ENCODE results near the gene RAB4B.
"Not testable (repeated sequence)": the region's sequence is repeated elsewhere in the genome, so short reads cannot be mapped to it uniquely, and the experiment has no call there.

RAB4B gene

DNA sequence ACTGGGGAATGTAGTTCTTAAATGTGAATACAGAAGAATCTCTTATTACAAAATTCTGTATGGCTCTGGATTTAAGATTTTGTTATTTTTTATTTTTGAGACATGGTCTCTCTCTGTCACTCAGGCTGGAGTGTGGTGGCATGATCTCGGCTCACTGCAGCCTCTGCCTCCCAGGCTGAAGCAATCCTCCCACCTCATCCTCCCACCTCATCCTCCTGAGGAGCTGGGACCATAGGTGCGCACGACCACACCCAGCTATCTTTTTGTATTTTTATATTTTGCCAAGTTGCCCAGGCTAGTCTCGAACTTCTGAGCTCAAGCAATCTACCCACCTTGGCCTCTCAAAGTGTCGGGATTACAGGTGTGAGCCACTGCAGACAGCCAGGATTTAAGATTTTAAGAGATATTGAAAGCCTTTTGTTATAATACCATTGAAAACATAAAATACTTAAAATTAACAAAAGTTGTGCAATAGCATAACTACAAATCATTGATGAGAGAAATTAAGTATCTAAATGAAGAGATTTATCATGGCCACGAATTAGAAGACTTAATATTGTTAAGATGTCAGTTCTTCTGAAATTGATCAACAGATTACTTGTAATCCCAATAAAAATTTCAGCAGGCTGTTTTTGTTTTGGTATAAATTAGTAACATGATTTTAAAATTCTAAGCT is 58.8 kb downstream of the RAB4B start:
- DNase-seq (ENCODE audit: low read depth, low spot score): no peak
- TF ChIP-seq, protein P1, sequence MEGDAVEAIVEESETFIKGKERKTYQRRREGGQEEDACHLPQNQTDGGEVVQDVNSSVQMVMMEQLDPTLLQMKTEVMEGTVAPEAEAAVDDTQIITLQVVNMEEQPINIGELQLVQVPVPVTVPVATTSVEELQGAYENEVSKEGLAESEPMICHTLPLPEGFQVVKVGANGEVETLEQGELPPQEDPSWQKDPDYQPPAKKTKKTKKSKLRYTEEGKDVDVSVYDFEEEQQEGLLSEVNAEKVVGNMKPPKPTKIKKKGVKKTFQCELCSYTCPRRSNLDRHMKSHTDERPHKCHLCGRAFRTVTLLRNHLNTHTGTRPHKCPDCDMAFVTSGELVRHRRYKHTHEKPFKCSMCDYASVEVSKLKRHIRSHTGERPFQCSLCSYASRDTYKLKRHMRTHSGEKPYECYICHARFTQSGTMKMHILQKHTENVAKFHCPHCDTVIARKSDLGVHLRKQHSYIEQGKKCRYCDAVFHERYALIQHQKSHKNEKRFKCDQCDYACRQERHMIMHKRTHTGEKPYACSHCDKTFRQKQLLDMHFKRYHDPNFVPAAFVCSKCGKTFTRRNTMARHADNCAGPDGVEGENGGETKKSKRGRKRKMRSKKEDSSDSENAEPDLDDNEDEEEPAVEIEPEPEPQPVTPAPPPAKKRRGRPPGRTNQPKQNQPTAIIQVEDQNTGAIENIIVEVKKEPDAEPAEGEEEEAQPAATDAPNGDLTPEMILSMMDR (IDR thresholded peaks at IDR 0.05; ENCODE audit: low read depth, low read length): no peak
- no peak overlapping the region for H3K4me3 ChIP-seq (ENCODE audit: low read depth, low read length)
- in situ Hi-C loops (cut with HindIII; ENCODE audit: low sequenced_read_pairs): no loop called here

DNA sequence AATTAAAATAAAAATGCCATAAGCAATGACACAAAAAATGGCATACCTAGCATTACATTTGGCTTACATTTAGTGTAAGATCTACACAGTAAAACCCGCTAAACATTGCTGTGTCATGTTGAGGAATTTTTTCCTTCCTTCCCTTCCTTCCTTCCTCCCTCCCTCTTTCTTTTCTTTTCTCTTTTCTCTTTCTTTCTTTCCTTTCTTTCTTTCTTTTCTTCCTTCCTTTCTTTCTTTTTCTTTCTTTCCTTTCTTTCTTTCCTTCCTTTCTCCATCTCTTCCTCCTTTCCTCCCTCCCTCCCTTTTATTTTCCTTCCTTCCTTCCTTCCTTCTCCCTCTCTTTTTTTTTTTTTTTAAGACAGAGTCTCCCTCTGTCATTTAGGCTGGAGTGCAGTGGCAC is 60.4 kb downstream of the RAB4B start:
- in situ Hi-C loops (cut with HindIII; ENCODE audit: low sequenced_read_pairs); H3K4me3 ChIP-seq (ENCODE audit: low read depth, low read length); DNase-seq (ENCODE audit: low read depth, low spot score): not testable (repeated sequence)

DNA sequence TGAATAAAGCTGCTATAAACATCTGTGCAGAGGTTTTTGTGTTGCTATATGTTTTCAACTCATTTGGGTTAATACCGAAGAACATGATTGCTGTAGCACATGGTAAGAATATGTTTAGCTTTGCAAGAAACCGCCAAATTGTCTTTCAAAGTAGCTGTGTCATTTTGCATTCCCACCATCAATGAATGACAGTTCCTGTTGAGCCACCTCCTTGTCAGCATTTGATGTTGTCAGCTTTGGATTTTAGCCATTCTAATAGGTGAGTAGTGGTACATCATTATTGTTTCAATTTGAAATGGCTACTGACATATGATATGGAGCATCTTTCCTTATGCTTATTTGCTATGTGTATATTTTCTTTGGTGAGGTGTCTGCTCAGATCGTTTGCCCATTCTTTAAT is 64.0 kb downstream of the RAB4B start:
- DNase-seq (ENCODE audit: low read depth, low spot score); in situ Hi-C loops (cut with HindIII; ENCODE audit: low sequenced_read_pairs); H3K4me3 ChIP-seq (ENCODE audit: low read depth, low read length): not testable (repeated sequence)

DNA sequence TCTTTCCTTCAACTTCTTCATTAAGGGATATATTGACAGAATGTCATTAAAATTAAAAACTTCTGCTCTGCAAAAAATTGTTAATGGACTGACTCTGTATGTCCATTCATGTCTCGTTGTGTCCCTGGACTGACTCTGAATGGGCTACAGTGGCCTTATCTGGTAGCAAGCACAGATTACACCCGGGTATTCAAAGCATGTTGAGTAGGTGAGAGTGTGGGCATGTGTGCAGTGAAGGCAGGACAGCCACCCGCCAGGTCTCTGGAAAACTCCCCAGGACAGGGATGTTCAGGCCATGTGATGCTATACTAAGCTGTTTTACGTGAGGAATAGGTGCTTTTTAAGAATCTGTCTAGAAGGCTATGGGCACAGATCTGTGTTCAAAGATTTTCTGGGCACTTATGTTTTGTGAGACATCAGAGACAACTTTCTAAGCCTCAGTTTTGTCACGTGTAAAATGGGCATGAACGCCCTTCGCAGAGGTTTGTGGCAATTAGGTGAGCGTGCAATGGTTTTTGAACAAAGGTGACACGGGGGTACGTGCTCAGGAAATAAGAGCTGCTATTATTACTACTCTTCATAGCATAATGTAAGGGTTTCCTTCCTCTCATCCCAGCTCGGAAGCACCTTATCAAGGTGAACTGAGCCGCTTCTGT is 65.1 kb downstream of the RAB4B start:
- in situ Hi-C loops (cut with HindIII; ENCODE audit: low sequenced_read_pairs): not testable (repeated sequence)

DNA sequence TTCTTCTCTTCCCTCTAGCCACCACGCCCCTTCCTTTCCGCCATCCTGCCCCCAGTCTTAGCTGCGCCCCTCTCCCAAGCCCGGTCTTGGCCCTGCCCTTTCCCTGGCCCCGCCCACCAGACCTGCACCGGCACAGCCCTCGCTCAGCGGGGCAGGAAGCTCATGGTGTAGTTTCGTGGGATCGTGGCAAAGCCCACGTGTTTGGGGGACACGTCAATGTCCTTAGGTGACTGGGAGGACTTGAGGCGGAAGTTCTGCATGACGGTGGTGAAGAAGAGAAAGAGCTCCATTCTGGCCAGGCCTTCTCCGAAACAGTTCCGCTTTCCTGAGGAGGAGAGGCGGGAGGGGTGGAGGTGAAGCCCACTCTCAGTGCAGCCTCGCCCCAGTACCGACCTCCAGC is 65.6 kb downstream of the RAB4B start:
- H3K4me3 ChIP-seq (ENCODE audit: low read depth, low read length); in situ Hi-C loops (cut with HindIII; ENCODE audit: low sequenced_read_pairs); DNase-seq (ENCODE audit: low read depth, low spot score): not testable (repeated sequence)

More for the DNA sequence above, 65.1 kb downstream of the RAB4B start:
- DNase-seq (ENCODE audit: low read depth, low spot score); H3K4me3 ChIP-seq (ENCODE audit: low read depth, low read length): not testable (repeated sequence)

Measured in astrocyte of the spinal cord (primary cell).